ENCODE measurements around the gene CIPC. TPM values are rescaled to one million over a fixed set of nuclear protein-coding genes. Genes with fewer than 3 reads are reported as not detected.

The CIPC gene
- polyA plus RNA-seq, 4 donors: 13.9 to 26.8 (median 25.3) TPM

DNA sequence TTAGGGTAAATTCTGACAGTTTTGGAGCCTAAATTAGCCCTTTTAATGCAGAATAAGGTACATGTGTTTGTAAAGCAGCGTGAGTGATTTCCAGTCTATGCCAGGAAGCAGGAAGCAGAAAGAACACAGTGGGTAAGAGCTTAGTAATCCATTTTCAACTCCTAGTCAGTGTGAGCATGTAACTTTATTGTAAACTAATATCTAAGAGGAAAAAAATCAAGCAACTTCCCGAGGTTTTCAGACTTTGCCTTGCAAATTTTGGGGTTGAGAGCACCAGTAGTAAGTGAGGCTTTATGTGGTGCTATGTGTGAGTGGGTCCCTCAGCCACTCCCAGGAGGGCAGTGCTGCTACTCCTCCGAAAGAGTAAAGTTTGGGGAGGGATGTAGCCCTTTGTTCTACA lies 2.9 kb downstream of the CIPC start:
- DNase-seq (ENCODE audit: low read depth in 4 of 4, low spot score in 3 of 4): no peak

DNA sequence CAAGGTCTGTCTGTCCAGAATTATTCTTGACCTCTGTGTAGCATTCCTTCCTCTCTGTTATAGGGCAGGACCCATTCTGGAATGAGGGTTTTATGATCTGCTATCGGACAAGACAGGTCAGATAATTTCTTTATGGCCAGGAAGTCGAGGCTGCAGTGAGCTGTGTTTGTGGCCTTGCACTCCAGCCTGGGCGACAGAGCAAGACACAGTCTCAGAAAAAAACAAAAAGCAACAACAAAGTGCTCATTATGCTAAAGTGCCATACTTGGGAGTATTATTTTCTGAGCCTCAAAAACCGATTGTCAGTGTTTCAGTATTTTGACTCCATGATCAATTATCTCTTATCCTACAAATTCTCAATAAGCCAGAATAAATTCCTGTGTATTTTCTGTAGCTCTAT lies 4.1 kb downstream of the CIPC start:
- DNase-seq (ENCODE audit: low read depth in 4 of 4, low spot score in 3 of 4): no peak

DNA sequence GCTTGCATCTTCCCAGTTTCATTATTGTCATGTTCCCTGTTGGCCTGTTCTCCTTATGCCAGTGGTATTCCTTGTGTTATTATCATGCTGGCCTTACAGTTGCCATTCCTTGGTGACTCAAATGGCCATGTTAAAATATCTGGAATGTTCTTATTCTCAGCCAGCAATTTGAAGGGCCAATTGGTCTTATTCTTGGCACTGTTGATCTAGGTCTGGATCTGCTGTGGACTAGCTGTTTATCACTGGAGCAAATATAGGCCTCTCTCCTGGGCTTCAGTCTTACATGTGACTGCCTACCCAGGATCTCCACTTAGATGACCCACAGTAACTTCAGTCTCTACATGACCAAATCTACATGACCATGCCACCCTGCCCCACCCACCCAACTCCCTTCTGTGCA lies 5.4 kb downstream of the CIPC start:
- no peak for DNase-seq (ENCODE audit: low read depth in 4 of 4, low spot score in 3 of 4)

DNA sequence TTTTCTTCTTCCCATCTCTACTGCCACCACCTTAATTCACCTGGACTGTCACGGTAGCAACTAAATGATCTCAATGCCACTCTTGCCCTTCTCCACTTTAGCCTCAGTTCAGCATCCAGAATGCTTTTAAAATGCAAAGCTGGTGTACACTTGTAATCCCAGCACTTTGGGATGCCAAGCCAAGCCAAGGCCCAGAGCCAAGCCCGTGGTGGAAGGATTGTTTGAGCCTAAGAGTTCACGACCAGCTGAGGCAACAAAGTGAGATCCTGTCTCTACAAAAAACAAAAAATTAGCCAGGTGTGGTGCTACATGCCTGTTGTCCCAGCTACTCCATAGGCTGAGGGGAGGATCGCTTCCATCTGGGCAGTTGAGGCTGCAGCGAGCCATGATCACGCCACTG lies 5.9 kb downstream of the CIPC start:
- no peak for DNase-seq (ENCODE audit: low read depth in 4 of 4, low spot score in 3 of 4)

DNA sequence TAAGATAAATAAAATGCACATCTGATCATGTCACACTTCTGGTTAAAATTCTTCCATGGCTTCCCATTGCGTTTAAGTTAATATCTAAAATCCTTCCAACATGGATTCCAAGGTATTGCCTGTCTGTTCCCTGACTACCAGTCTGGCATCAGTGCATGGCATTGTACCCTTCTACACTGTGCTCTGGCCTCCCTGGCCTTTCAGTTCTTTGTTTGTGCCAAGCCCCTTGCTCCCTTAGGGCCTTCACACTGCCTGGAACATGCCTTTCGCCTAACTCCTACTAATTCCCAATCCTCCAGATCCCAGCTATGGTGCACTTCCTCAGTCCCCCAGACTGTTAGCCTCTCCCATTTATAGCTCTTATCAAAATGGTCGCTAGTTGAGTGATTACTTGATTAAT lies 6.3 kb downstream of the CIPC start:
- no peak for DNase-seq (ENCODE audit: low read depth in 4 of 4, low spot score in 3 of 4)

DNA sequence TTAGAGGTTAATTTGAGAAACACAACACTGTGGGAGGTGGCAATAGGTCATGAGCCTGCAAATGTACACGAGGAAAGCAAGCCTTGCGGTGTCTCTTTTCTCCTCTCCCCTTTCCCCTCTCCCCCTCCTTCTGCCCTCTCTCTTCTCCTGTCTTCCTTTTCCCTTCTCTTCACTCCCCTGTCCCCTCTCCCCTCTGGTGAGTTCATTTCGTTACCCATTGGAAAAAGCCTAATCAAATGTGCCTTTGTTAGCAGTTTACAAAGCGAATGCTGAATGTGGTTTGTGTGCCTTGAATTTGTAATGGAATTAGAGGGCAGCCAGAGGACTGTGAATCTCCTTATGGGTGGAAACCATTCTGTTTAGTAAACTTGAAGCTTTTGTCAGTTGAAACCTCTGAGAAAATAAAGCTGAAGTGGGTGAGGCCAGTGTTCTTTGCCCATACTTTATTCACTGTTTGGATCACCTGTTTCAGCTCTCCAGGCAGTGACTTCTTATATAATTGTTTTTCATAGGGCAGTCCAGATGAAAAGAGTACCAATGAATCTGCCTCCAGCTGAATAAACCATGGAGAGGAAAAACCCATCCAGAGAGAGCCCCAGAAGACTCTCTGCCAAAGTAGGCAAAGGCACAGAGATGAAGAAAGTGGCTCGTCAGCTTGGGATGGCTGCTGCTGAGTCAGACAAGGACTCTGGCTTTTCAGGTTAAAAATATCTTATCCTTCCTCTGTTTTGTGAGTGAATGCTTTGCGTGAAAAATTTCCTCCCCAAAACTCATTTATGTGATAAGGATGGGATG lies 7.3 kb downstream of the CIPC start:
- DNase-seq (ENCODE audit: low read depth in 4 of 4, low spot score in 3 of 4): no peak

DNA sequence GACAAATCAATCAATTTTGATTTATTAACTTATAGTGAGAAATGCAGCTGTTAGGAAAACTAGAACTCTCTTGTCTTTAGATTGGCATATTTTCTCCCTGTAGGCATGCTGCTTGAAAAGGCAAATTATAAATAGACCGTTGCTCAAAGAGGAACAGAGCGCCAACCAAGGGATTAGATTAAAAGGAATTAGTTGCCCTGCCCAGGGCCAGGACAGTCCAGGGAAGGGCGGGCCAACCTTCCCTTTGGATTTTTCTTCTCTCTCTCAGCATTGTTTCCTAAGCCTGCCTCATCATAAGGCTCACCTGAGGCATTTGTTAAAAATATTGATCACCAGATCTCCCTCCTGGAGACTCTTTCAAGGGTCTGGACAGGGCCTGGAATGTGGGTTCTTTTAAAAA lies 8.6 kb downstream of the CIPC start:
- DNase-seq (ENCODE audit: low read depth in 4 of 4, low spot score in 3 of 4): no peak

DNA sequence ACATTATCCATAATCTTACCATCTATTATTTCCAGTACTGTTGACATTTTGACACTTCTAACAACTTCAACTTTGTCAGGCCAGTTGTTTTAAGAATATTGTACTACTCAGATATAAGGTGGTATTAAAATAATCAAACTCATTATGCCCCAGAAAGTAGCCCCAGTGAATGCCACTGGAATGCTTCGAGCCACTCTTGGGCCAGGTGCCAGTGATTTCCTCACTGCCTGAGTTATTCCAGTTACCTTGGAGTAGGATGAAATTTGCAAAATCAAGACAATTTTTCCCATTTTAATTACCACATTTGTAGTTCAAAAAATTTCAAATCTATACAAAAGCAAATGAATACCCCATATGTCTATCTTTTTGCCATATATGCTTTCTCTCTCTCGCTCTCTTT lies 9.2 kb downstream of the CIPC start:
- DNase-seq (ENCODE audit: low read depth in 4 of 4, low spot score in 3 of 4): no peak

DNA sequence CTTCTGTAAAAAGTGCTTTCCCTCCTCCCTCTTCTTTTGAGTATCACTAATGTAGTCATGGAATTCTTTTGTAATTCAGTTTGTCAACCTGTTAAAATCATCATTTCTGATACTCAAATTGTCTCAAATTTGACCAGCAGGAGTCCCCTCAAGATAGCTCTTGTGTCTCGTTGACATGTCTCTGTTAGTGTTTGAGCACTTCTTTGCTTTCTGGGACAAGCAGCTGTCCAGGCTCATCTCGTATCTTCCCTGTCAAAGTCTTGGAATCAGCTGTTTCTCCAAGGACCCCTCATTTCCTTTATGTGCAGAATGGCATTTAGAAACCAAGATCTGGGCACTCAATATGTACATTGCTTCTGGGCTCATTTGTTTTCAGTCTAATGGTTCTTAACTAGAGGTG lies 10.7 kb downstream of the CIPC start:
- no peak for DNase-seq (ENCODE audit: low read depth in 4 of 4, low spot score in 3 of 4)

DNA sequence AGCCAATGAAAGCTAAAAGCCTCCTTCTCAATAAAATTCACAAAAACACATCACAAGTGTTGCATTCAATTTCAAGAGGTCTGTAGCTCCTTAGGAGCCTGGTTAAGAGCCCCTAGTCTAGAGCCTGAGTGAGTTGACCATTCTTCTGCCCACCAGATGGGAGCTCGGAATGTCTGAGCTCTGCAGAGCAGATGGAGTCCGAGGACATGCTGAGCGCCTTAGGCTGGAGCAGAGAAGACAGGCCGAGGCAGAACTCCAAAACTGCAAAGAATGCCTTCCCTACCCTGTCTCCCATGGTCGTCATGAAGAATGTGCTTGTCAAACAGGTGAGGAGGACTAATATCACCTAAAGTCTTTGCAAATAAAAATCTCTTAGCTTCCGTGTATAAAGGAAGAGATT lies 11.6 kb downstream of the CIPC start:
- DNase-seq (ENCODE audit: low read depth in 4 of 4, low spot score in 3 of 4): no peak

DNA sequence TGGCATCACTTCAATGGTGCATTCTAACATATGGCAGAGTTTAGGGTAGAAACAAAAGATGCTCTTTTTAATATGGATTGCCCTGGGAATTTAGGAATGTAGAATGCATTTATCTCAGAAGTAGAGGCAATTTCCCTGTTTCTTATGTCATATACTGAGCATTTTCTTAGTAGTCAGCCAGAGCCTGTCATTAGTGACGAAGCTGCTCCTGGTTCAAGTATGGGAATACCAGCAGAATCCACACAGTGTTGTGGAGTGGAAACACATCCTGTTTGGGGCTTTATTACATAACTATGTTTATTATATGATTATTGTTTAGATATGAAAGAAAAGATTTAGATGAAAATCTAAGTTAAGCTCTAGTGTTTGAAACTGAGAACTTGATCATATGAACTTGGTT lies 12.2 kb downstream of the CIPC start:
- DNase-seq (ENCODE audit: low read depth in 4 of 4, low spot score in 3 of 4): no peak

DNA sequence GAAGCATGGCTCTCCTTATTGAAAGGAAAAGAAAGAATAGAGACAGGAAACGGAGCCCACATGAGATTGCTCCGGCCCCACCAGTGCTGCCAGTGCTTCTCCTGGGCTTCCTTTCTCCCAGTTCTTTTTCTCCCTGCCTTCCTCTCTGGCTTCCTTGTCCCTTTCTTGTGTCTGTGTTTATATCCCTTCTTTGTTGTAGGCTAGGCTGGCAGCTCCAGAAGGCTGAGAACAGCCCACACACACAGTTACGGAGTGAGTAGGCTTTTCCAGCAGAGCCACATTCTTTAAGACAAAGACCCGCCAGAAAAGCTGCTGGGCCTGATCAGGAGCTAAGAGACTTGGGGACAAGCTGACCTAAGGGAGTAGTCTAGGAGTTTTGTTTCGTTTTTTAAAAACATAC lies 13.0 kb downstream of the CIPC start:
- no peak for DNase-seq (ENCODE audit: low read depth in 4 of 4, low spot score in 3 of 4)

DNA sequence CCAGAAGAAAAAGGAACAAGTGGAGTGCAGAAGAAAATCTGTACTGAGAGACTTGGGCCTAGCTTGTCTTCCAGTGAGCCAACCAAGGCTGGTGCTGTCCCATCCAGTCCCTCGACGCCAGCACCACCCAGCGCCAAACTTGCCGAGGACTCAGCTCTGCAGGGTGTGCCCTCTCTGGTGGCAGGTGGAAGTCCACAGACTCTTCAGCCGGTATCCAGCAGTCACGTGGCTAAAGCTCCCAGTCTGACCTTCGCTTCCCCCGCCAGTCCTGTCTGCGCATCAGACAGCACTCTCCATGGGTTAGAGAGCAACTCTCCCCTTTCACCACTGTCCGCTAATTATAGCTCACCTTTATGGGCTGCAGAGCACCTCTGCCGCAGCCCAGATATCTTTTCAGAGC lies 15.6 kb downstream of the CIPC start:
- DNase-seq (ENCODE audit: low read depth in 4 of 4, low spot score in 3 of 4): no peak

DNA sequence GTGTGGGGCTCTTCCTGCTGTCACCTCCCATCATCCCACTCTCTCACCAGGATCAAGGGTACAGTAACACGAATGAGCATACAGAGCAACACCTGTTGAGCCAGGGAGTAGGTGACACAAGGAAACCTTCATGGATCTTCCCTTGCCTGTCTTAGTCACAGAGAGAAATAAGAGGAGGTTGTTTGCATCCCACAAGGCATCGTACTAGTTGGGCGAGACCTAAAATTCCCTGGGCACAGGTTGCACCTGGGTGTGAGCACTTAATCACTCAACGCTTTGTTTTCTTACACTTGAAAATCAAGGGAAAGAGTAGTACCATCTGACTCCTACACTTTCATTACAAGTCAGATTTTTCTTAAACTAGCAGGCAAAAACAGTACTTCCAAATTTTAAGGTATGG lies 16.6 kb downstream of the CIPC start:
- no peak for DNase-seq (ENCODE audit: low read depth in 4 of 4, low spot score in 3 of 4)

DNA sequence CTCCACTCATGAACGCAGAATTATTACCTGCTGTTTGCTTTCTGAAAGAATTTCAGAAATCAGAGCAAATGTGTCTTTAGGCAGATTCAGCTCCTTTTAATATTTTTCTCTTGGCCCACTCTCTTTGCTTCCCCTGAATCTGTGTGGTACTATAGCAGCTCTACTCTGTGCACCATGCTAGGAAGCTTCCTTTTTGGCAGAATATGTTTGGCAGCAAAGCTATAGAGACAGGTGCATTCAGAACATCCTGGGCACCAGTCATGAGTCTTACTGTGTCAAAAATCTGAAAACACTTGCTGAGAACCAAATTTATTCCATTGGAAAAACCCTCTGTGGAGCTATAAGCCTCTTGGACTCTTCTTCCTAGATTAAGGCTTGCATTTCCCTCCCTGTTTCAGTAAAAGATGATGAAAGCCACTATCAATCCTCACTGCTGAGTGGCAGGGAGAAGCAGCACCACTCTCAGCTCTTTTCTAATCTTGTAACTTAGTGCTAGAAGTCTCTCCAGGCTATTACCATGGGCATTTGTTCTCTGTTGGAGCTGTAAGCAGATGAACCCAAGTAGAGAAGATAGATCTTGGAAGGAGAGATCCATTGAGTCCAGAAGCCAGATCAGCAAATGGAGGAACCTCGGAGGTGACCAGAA lies 18.2 kb downstream of the CIPC start:
- DNase-seq (ENCODE audit: low read depth in 4 of 4, low spot score in 3 of 4): no peak

DNA sequence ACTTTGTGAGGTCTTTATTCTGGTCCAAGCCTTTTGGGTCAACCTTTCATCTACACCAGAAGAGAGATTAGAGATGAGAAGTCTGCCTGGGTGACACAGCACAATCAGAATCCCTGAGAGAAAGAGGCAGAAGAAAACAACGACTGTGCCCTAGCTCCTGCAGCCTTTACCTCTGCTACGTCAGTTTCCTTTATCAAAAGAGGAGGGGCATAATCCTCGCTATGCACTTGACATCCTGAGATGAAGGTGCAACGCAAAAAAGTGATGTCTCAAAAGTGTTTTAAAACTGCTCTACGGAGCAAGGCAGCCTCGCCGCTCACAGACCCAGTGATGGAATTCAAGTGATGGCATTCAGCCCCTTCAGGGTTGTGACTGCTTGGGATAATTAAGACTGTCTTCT lies 21.8 kb downstream of the CIPC start:
- DNase-seq (ENCODE audit: low read depth in 4 of 4, low spot score in 3 of 4): no peak

DNA sequence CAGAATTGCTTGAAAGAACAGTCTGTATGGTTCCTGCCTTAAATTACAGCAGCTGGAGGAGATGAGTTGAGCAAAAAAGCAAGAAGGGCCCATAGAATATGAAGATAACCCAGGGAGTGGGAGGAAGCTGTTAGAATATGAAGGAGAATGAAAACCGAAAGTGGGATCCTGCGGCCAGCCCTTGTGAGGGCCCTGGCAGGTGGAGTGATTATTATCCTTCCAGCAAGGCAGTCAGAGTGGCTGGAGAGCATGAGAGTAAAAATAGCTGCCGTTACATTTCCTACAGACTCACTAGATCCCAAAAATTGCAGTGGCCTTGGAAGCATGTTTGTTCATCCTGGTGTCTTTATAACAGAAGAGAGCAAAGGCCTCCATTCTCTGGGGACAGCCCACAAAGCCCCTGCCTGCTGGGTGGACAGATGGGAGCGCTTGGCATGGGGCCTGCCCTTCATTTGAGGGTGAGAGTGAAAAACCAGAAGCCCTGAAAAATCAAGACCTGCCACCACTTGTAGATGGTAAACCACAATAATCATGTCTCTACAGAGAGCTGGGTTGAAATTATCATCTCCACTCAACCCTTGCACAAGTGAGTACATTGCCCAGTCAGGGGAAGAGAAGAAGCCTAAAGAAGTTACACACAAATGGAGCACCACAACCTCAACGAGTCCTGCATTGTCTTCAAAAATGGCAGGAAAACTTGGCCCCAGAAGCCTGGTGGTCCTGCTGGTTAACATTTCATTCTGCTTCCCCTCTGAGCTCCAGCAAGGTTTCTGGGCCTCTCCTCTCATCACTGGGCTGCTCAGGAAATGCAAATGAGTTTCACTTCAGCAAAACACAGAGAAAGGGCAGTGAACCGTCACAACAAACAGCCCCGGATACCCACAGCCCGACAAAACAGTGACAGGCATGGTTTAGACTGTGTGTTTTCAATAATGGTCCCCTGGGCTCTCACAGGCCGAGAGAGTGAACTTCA lies 23.0 kb downstream of the CIPC start:
- DNase-seq (ENCODE audit: low read depth in 4 of 4, low spot score in 3 of 4): no peak

DNA sequence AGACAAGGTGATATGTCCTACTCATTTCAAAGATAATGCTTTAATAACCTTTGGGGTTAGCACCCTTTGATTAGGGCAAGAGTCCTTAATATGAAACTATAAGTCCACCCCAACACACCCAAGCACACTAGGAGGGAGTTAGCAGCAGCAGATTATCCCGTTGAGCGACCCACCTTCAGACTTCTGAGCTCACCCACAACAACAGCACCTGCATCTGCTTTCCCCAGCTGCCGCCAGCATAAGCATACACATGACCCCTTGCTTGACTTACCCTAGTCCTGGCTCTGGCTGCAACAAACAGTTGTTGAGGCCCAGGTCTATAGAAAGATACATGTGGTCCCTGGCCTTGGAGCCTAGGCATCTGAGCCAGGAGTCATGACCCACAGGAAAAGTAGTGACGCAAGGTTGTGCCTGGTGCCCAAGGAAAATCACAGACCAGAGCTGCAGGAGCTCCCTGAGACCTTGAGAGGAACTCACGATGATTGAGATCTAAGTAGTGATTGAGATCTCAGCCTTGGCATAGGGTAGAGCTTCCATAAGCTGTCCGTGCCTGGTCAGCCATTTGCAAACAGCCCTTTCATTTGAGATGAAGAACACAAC lies 24.6 kb downstream of the CIPC start:
- no peak for DNase-seq (ENCODE audit: low read depth in 4 of 4, low spot score in 3 of 4)

DNA sequence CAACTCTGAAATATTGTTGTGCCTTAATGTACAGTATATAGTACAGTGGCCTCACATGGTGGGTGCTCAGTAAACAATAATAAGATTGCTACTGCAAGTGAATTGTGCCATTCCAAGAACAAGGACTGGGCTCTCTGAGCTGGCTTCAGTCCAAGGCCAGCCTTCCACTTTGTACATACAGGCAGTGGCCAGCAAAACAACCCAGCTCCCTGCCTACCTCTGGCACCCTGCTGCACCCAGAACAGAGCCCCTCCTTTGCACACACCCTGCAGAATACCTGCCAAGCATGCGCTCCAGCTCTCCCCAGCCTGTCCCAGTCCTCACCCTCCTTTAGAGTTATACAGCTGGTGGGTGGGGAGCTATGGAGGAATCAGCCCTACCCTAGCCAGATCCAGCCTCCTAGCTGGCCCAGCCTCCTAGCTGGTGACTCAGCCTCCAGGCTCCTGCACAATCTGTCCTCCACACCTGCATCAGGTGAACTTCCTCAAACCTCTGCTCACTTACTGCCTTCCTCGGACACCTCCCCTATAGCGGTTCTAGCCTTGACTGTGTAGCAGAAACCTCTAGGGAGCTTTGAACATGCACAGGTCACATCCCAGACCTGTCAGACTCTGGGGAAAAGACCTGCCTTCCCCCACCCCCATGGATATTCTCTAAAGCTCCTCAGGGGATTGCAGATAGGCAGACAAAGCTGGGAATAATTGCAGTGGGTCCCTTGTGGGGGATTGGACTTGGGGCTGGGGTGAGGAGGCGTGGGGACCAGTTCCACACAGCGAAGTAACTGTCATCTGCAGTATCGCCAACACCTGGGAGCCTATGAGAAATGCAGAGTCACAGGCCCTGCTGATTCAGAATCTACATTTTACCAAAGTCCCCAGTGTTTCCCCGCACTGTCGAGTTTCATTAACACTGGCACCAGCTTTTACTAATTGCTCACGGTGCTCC lies 25.6 kb downstream of the CIPC start:
- DNase-seq (ENCODE audit: low read depth in 4 of 4, low spot score in 3 of 4): no peak
